Bone marrow (tissue), 2 donors: ENCODE data around the gene MAST4.

Source experiments
- DNase-seq, 2 donors: peaks; one replicate each; lab custom pipeline; 2025; lab: John Stamatoyannopoulos, UW

The MAST4 gene

GRCh38 chr5:66959653-66960052 lies 363.5 kb downstream of the MAST4 start:
- no peak for DNase-seq

GRCh38 chr5:66960369-66961137 lies 364.4 kb downstream of the MAST4 start:
- no peak for DNase-seq

GRCh38 chr5:66963559-66963971 lies 367.4 kb downstream of the MAST4 start:
- no peak for DNase-seq

GRCh38 chr5:66966439-66966838 lies 370.2 kb downstream of the MAST4 start:
- no peak for DNase-seq

- DNase-seq = no peak
Measured at GRCh38 chr5:66967102-66967501, 370.9 kb downstream of the MAST4 start.

- no peak for DNase-seq
Measured at GRCh38 chr5:66967826-66968262, 371.7 kb downstream of the MAST4 start.

GRCh38 chr5:66969484-66969883 lies 373.3 kb downstream of the MAST4 start:
- no peak for DNase-seq

- DNase-seq = peak in 1 of 2 donors; percentile 10
Measured at GRCh38 chr5:66969963-66970362, 373.8 kb downstream of the MAST4 start.

- DNase-seq = no peak
Measured at GRCh38 chr5:66972004-66972403, 375.8 kb downstream of the MAST4 start.

- no peak for DNase-seq
Measured at GRCh38 chr5:66974256-66974655, 378.1 kb downstream of the MAST4 start.

GRCh38 chr5:66976108-66976507 lies 379.9 kb downstream of the MAST4 start:
- DNase-seq = no peak

GRCh38 chr5:66979738-66980137 lies 383.5 kb downstream of the MAST4 start:
- DNase-seq = no peak

- DNase-seq = no peak
Measured at GRCh38 chr5:66981266-66982055, 385.3 kb downstream of the MAST4 start.

- no peak for DNase-seq
Measured at GRCh38 chr5:66982056-66982387, 385.8 kb downstream of the MAST4 start.

GRCh38 chr5:66982470-66982869 lies 386.3 kb downstream of the MAST4 start:
- no peak for DNase-seq

- DNase-seq = no peak
Measured at GRCh38 chr5:66985417-66985816, 389.2 kb downstream of the MAST4 start.

- DNase-seq = no peak
Measured at GRCh38 chr5:66986009-66986408, 389.8 kb downstream of the MAST4 start.

- no peak for DNase-seq
Measured at GRCh38 chr5:66986534-66986933, 390.3 kb downstream of the MAST4 start.

- no peak for DNase-seq
Measured at GRCh38 chr5:66987126-66987525, 390.9 kb downstream of the MAST4 start.

- DNase-seq = no peak
Measured at GRCh38 chr5:66987540-66987939, 391.3 kb downstream of the MAST4 start.

- peak in 1 of 2 donors; percentile 44 for DNase-seq
Measured at GRCh38 chr5:66987949-66988838, 392.0 kb downstream of the MAST4 start.

- DNase-seq = no peak
Measured at GRCh38 chr5:66989286-66989685, 393.1 kb downstream of the MAST4 start.
